ENCODE results near the gene DYRK4.

DYRK4 gene

GRCh38 chr12:4630262-4630661 is 68.3 kb downstream of the DYRK4 start:
- no peak for DNase-seq

GRCh38 chr12:4643747-4644146 is 81.7 kb downstream of the DYRK4 start:
- no peak for DNase-seq

- no peak for DNase-seq
Measured at GRCh38 chr12:4645023-4645422, 83.0 kb downstream of the DYRK4 start.

GRCh38 chr12:4648104-4648500 is 86.1 kb downstream of the DYRK4 start:
- no peak for DNase-seq

GRCh38 chr12:4648501-4649357 is 86.7 kb downstream of the DYRK4 start, which contains the start of the genes AKAP3 and NDUFA9:
TSS of gene AKAP3 (minus strand) at chr12:4649051. CDS start at chr12:4638196, 10,855 bp downstream.
TSS of gene NDUFA9 (plus strand) at chr12:4649114. CDS start at chr12:4649127, 13 bp downstream.
- DNase-seq, result peak; percentile 65

GRCh38 chr12:4649358-4649661 is 87.3 kb downstream of the DYRK4 start:
- no peak for DNase-seq

GRCh38 chr12:4653257-4653656 is 91.2 kb downstream of the DYRK4 start:
- DNase-seq, result no peak

GRCh38 chr12:4653691-4654090 is 91.7 kb downstream of the DYRK4 start:
- no peak for DNase-seq
